DND-41 (cell line): Measurements from ENCODE around the gene EXD3.

ENCODE experiments used
- ATAC-seq: fragments of 200-7000 bp; cut with Tn5 transposase; 3 replicates; pipeline ENCODE4 v1.9.1; 2021; ENCODE audit warnings: low read depth; ENCODE audit not compliant: insufficient read depth
- DNase-seq: peaks from one replicate; pipeline ENCODE4 v3.0.0-alpha.2; 2020
- H2AFZ ChIP-seq: 2 replicates; pipeline ENCODE4 v1.6.0; 2012; ENCODE audit warnings: low read depth, low read length
- H3K27ac ChIP-seq: 2 replicates; pipeline ENCODE4 v1.5.1; 2012; ENCODE audit warnings: low read length, inconsistent platforms
- H3K27me3 ChIP-seq: fragments of 200-600 bp; sonication (generic); 2 replicates; pipeline ENCODE4 v1.6.0; 2012; ENCODE audit warnings: low read length, mild to moderate bottlenecking, inconsistent platforms; ENCODE audit not compliant: insufficient read depth, poor library complexity
- H3K36me3 ChIP-seq: 2 replicates; pipeline ENCODE4 v1.5.1; 2012; ENCODE audit warnings: low read length, inconsistent platforms; ENCODE audit not compliant: insufficient read depth
- H3K4me1 ChIP-seq: 2 replicates; pipeline ENCODE4 v1.5.1; 2012; ENCODE audit warnings: mild to moderate bottlenecking, low read length; ENCODE audit not compliant: insufficient read depth
- H3K4me2 ChIP-seq: 2 replicates; pipeline ENCODE4 v1.6.0; 2012; ENCODE audit warnings: mild to moderate bottlenecking, moderate library complexity, low read length, inconsistent platforms; ENCODE audit not compliant: insufficient read depth
- H3K4me3 ChIP-seq, 2 experiments: fragments of 200-600 bp in 1 of 2; shearing (Covaris generic) in 1 of 2; 2 replicates each; pipeline ENCODE4 v1.5.1; 2012 to 2016; ENCODE audit warnings: inconsistent platforms in 2 of 2, low read length in 2 of 2, mild to moderate bottlenecking in 2 of 2, low read depth in 1 of 2, moderate library complexity in 1 of 2
- H3K79me2 ChIP-seq: 2 replicates; pipeline ENCODE4 v1.6.0; 2012; ENCODE audit warnings: low read length, inconsistent platforms; ENCODE audit not compliant: insufficient read depth
- H3K9ac ChIP-seq: 2 replicates; pipeline ENCODE4 v1.6.0; 2012; ENCODE audit warnings: low read depth, mild to moderate bottlenecking, inconsistent platforms, low read length, moderate library complexity
- H3K9me3 ChIP-seq: 2 replicates; pipeline ENCODE4 v1.5.1; 2012; ENCODE audit warnings: low read length, moderate library complexity, mild to moderate bottlenecking, inconsistent platforms; ENCODE audit not compliant: insufficient read depth, severe bottlenecking
- H4K20me1 ChIP-seq: 2 replicates; pipeline ENCODE4 v1.6.0; 2012; ENCODE audit warnings: low read length; ENCODE audit not compliant: insufficient read depth
- EZH2 ChIP-seq: IDR thresholded peaks from 3 replicates; pipeline ENCODE4 v1.6.1; 2012; ENCODE audit warnings: borderline replicate concordance, low read depth, mild to moderate bottlenecking, moderate library complexity, low read length, inconsistent platforms; ENCODE audit not compliant: severe bottlenecking
- TF ChIP-seq, protein P1 (sequence below): IDR thresholded peaks from 2 replicates; pipeline ENCODE4 v1.5.1; 2012; ENCODE audit warnings: borderline replicate concordance, low read length, moderate library complexity, mild to moderate bottlenecking; ENCODE audit not compliant: poor library complexity, severe bottlenecking; ENCODE audit errors: extremely low read depth

EXD3 gene

DNA sequence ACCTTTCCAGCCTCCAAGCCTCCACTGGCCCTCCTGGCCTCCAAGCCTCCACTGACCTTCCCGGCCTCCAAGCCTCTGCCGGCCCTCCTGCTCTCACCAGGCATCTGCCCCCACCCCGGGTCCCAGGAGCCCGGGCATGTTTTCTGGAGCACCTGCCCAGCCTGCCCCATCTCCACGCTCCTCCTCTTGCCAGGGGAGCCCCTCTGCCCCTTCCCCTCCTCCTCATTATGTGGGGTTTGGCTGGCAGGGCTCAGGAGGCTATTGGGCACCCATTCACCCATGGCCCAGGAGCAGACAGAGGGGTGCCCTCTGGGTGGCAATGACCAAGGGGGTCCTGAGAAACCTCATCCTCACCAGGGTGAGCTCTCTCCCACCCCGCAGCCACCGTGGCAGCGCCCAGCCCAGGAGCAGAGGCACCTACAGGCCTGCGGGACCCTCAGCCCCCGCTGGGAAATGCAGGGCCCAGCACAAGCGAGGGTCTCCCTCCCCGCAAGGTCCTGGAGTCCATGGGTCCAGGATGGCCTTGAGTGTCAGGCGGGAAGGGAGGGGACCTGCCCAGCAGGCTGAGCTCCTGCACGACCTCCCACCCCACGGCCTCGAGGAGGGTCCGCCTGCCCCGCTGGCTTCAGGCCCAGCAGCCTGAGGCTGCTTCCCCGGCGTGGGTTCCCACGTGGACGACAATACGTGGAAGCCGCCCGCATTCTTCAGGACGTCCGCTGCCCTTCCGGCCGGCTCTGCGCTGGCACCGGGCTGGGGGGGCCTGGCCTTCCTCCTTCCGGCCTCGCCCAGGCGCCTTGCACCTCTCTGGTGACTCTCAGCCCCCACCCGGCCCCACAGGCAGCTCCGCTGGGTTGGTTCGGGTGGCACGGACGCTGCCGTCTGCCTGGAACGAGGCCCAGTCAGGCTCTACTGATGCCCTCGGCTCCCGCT, 69.5 kb downstream of the EXD3 start:
- Histone ChIP-seq H3K27me3 (no peaks in the 10 kb centered on the region), H3K4me3 (no peak overlapping the region), H2AFZ (no peak overlapping the region), H3K36me3 (no peaks in the 10 kb centered on the region), H3K9me3 (peaks cover 20% of the 10 kb centered on the region), H3K4me1 (no peaks in the 10 kb centered on the region), H3K4me2 (no peak overlapping the region), H3K9ac (no peak overlapping the region), H3K27ac (no peak overlapping the region), H4K20me1 (no peaks in the 10 kb centered on the region), H3K79me2 (no peaks in the 10 kb centered on the region)
- no peak for DNase-seq
- no peak for TF ChIP-seq EZH2
- TF ChIP-seq, protein P1, sequence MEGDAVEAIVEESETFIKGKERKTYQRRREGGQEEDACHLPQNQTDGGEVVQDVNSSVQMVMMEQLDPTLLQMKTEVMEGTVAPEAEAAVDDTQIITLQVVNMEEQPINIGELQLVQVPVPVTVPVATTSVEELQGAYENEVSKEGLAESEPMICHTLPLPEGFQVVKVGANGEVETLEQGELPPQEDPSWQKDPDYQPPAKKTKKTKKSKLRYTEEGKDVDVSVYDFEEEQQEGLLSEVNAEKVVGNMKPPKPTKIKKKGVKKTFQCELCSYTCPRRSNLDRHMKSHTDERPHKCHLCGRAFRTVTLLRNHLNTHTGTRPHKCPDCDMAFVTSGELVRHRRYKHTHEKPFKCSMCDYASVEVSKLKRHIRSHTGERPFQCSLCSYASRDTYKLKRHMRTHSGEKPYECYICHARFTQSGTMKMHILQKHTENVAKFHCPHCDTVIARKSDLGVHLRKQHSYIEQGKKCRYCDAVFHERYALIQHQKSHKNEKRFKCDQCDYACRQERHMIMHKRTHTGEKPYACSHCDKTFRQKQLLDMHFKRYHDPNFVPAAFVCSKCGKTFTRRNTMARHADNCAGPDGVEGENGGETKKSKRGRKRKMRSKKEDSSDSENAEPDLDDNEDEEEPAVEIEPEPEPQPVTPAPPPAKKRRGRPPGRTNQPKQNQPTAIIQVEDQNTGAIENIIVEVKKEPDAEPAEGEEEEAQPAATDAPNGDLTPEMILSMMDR, result no peak
- no peak for ATAC-seq

DNA sequence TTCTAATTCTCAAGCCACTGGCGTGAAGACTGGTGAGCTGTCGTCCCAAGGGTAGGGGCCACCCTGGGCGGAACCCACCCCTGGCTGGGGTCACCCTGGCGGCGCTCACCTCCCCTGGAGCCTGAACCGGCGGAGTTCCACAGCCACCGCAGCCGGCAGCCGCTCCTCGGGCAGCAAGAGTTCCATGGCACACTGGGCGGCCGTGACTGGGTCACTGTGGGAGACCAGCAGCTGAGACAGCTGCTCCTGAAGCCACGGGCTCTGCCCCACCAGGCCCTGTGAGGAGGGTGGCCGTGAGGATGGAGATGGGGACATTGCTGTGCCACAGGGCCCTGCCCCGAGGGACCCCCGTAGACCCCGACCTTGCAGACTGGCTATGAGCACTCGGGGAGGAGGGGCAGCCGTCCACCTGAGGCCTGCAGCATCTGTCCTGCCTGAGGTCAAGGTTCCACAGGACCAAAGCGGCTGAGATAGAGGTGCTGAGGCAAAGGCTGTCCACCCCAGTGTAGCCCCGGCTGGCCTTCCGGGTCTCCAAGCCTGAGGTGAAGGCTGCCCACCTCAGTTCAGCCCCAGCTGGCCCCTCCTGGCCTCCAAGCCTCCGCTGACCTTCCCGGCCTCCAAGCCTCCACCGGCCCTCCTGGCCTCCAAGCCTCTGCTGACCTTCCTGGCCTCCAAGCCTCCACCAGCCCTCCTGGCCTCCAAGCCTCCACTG, 70.3 kb downstream of the EXD3 start:
- TF ChIP-seq, protein P1, result no peak
- TF ChIP-seq EZH2, result no peak

DNA sequence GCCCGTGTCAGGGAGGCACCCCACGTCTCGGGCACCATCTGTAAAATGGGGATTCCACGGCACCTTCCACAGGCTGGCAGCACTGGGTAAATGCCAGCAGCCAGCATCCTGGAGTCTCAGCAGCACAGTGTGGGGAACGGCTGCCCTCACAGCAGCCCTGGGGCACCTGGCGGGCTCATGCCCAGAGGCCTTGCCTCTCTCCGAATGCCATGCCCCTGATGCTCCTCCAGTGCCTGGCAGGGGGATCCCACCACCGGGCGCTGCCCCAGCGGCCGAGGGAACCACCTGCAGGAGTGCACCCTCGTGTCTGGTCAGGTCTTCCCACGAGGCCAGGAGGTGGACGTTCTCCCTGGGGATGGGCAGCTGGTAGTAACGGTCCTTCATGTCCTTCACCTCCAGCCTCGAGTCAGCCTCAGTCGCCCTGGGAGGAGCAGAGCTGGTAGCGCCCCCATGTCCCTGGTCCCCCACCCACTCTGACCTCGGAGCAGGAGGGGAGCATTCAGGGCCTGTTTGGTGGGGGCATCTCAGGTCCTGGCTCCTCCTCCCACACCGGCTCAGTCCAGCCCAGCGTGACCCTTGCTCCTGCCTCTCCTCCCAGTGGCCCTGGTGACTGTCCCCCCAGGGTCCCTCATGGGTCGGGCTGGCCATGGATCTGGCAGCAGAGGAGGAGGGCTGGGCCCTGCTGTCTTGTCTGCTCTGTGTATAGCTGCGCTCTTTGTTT, 71.0 kb downstream of the EXD3 start:
- no peaks in the 10 kb centered on the region for H3K4me1 ChIP-seq
- H4K20me1 ChIP-seq, result no peaks in the 10 kb centered on the region
- no peaks in the 10 kb centered on the region for H3K79me2 ChIP-seq
- H2AFZ ChIP-seq, result no peak overlapping the region
- H3K27ac ChIP-seq, result no peak overlapping the region
- H3K4me3 ChIP-seq, result no peak overlapping the region
- H3K4me2 ChIP-seq, result no peak overlapping the region
- no peak overlapping the region for H3K9ac ChIP-seq
- H3K27me3 ChIP-seq, result no peaks in the 10 kb centered on the region
- DNase-seq, result no peak
- H3K9me3 ChIP-seq, result peaks cover 20% of the 10 kb centered on the region
- no peak for TF ChIP-seq EZH2
- TF ChIP-seq, protein P1, result no peak
- no peaks in the 10 kb centered on the region for H3K36me3 ChIP-seq
- no peak for ATAC-seq

More for the DNA sequence above, 70.3 kb downstream of the EXD3 start:
- ATAC-seq (no peak), DNase-seq (no peak)
- peaks cover 20% of the 10 kb centered on the region for H3K9me3 ChIP-seq
- H3K9ac ChIP-seq, result no peak overlapping the region
- H3K79me2 ChIP-seq, result no peaks in the 10 kb centered on the region
- no peak overlapping the region for H3K4me3 ChIP-seq
- H2AFZ ChIP-seq, result no peak overlapping the region
- H3K4me2 ChIP-seq, result no peak overlapping the region
- H3K27me3 ChIP-seq, result no peaks in the 10 kb centered on the region
- no peak overlapping the region for H3K27ac ChIP-seq
- H3K36me3 ChIP-seq, result no peaks in the 10 kb centered on the region
- H4K20me1 ChIP-seq, result no peaks in the 10 kb centered on the region
- no peaks in the 10 kb centered on the region for H3K4me1 ChIP-seq
